Adrenal gland (tissue), 5 donors: ENCODE measurements around the gene HIVEP1.

ENCODE experiments used
- CTCF ChIP-seq, 6 experiments: fragments of 450-650 bp in 4 of 6; fragments of 200-600 bp in 2 of 6; sonication (generic) in 1 of 6; IDR thresholded peaks; 1 replicate in 5 of 6; 2 replicates in 1 of 6; pipeline versions ENCODE4 v1.5.1 to v1.8.0; 2016 to 2021; ENCODE audit warnings: antibody characterized with exemption in 6 of 6, mild to moderate bottlenecking in 2 of 6, moderate library complexity in 1 of 6
- POLR2A ChIP-seq, 2 donors: fragments of 450-650 bp; IDR thresholded peaks; one replicate each; pipeline ENCODE4 v1.6.1; 2017; ENCODE audit warnings: antibody characterized with exemption in 2 of 2, mild to moderate bottlenecking in 2 of 2, moderate library complexity in 1 of 2
- donor health status: DM: no; HTN: no; CAD: no.

DNA sequence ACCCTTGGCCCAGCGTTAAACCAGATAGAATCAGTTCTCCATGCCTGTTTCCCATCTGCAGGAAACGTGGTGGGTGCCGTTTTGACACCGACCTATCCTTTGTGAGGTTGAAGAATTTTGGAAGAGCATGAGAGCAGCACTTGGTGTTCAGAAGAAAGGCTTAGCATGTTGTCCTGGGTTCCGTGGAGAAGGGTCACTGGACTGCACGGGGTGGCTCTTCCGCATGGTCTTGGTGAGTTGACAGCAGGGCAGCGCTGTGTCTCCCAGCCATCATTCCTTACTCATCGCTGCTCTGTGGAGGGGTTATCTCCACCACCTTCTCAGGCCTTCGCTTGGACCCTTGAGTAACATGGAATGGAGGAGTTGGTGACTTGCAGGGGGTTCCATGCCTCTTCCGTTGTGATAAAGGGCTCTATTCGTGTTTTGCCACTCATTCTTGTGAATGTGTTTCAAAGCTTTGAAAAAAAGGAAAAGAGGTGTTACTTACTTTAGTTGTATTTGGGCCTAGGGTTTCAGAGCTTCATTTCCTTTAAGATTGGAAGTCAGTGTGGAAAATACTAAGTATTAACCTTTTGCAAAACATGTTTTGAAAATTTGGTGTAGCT lies 8.2 kb downstream of the HIVEP1 start:
- no peak for TF ChIP-seq CTCF (IDR thresholded peaks at IDR 0.05)
- no peak for TF ChIP-seq POLR2A (IDR thresholded peaks at IDR 0.05)
